ENCODE measurements around the gene TST. TPM values are rescaled to one million over a fixed set of nuclear protein-coding genes. Genes with fewer than 3 reads are reported as not detected.

TST gene
- polyA plus RNA-seq, 1 of the 3 experiments (the other 2 are of a cell fraction): 49.4 TPM

Small RNAs within 50 kb of the gene (small RNA-seq; reads per million reads assigned to genes)
- gene RF00019: 0 reads per million in 7 experiments

Other genes with a start within 250 kb of the TST start
- gene IFT27, start 243.3 kb downstream of the TST start, polyA plus RNA-seq (2012; rRNA removed): 29.4 and 31.5 TPM in 2 replicates
- not detected in 2 replicates for gene PVALB, start 202.4 kb downstream of the TST start, polyA plus RNA-seq (2012; rRNA removed)
- not detected in 2 replicates for gene NCF4, start 158.4 kb downstream of the TST start, polyA plus RNA-seq (2012; rRNA removed)
- gene CSF2RB, start 105.8 kb downstream of the TST start, polyA plus RNA-seq (2012; rRNA removed): not detected in 2 replicates
- gene MPST, start 295 bp upstream of the TST start, polyA plus RNA-seq (2012; rRNA removed): 45.0 and 60.4 TPM in 2 replicates
- gene KCTD17, start 32.3 kb upstream of the TST start, polyA plus RNA-seq (2012; rRNA removed): 57.8 and 68.3 TPM in 2 replicates
- not detected in 2 replicates for gene TMPRSS6, start 90.3 kb upstream of the TST start, polyA plus RNA-seq (2012; rRNA removed)
- gene IL2RB, start 130.5 kb upstream of the TST start, polyA plus RNA-seq (2012; rRNA removed): 0.33 and 0.39 TPM in 2 replicates
- 47.4 and 47.7 TPM in 2 replicates for gene C1QTNF6, start 168.8 kb upstream of the TST start, polyA plus RNA-seq (2012; rRNA removed)
- gene SSTR3, start 193.0 kb upstream of the TST start, polyA plus RNA-seq (2012; rRNA removed): 0.02 TPM in 1 of 2 replicates, not detected in the other
- 22.6 and 29.9 TPM in 2 replicates for gene RAC2, start 224.8 kb upstream of the TST start, polyA plus RNA-seq (2012; rRNA removed)

Measured in SK-N-SH (cell line).